ENCODE results near the gene NSD2. TPM values are rescaled to one million over a fixed set of nuclear protein-coding genes. Genes with fewer than 3 reads are reported as not detected.

NSD2 gene
- total and polyA plus RNA-seq, 2 experiments from 2014 or later: 25.7 to 30.8 TPM

DNA sequence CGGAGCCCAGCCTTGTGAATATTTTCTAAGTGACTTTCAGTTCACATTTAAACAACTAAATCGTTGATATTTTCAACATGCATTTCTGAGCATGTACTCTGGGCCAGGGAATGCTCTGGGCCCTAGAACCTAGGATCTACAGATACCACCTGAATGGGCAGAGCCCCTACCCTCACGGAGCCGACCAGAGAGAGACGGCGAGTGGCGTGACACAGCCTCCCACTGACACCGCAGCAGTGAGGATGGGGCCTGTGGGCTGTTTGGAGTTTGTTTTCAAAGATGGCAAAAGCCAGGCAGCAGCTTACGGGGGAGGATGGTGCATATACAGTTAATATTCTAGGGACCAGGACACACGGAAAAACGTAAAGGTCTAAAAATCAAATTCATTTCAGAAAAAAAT lies 119.9 kb downstream of the NSD2 start:
- peaks cover 63% of the 10 kb centered on the region for H3K79me2 ChIP-seq
- no peak overlapping the region for H2AFZ ChIP-seq
- no peaks in the 10 kb centered on the region for H3K9me3 ChIP-seq (ENCODE audit: low read depth)
- no peak overlapping the region for H3K27ac ChIP-seq
- TF ChIP-seq EZH2 (IDR thresholded peaks at IDR 0.05; ENCODE audit: borderline replicate concordance): no peak
- TF ChIP-seq EZH2phosphoT487 (IDR thresholded peaks at IDR 0.05; ENCODE audit: low read depth, severe bottlenecking, unreplicated experiment): no peak
- TF ChIP-seq, protein P1, sequence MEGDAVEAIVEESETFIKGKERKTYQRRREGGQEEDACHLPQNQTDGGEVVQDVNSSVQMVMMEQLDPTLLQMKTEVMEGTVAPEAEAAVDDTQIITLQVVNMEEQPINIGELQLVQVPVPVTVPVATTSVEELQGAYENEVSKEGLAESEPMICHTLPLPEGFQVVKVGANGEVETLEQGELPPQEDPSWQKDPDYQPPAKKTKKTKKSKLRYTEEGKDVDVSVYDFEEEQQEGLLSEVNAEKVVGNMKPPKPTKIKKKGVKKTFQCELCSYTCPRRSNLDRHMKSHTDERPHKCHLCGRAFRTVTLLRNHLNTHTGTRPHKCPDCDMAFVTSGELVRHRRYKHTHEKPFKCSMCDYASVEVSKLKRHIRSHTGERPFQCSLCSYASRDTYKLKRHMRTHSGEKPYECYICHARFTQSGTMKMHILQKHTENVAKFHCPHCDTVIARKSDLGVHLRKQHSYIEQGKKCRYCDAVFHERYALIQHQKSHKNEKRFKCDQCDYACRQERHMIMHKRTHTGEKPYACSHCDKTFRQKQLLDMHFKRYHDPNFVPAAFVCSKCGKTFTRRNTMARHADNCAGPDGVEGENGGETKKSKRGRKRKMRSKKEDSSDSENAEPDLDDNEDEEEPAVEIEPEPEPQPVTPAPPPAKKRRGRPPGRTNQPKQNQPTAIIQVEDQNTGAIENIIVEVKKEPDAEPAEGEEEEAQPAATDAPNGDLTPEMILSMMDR (IDR thresholded peaks at IDR 0.05; ENCODE audit: poor library complexity): no peak
- H3K4me2 ChIP-seq: no peak overlapping the region
- no peaks in the 10 kb centered on the region for H3K4me1 ChIP-seq (ENCODE audit: insufficient read depth)
- H3K36me3 ChIP-seq (replicated peaks; ENCODE audit: insufficient read depth, low read depth): no peaks in the 10 kb centered on the region
- no peak for DNase-seq (ENCODE audit: low spot score)
- H3K4me3 ChIP-seq: no peak overlapping the region
- no peaks in the 10 kb centered on the region for H3K9me2 ChIP-seq (replicated peaks; ENCODE audit: insufficient read depth)
- 97% methylated on average over 11 of the region's 11 CpGs for WGBS (ENCODE audit: low lambda C conversion rate, missing lambda C conversion rate)
- H3K27me3 ChIP-seq: no peaks in the 10 kb centered on the region
- H4K20me1 ChIP-seq (ENCODE audit: insufficient read depth, poor library complexity, severe bottlenecking): peaks cover 27% of the 10 kb centered on the region

DNA sequence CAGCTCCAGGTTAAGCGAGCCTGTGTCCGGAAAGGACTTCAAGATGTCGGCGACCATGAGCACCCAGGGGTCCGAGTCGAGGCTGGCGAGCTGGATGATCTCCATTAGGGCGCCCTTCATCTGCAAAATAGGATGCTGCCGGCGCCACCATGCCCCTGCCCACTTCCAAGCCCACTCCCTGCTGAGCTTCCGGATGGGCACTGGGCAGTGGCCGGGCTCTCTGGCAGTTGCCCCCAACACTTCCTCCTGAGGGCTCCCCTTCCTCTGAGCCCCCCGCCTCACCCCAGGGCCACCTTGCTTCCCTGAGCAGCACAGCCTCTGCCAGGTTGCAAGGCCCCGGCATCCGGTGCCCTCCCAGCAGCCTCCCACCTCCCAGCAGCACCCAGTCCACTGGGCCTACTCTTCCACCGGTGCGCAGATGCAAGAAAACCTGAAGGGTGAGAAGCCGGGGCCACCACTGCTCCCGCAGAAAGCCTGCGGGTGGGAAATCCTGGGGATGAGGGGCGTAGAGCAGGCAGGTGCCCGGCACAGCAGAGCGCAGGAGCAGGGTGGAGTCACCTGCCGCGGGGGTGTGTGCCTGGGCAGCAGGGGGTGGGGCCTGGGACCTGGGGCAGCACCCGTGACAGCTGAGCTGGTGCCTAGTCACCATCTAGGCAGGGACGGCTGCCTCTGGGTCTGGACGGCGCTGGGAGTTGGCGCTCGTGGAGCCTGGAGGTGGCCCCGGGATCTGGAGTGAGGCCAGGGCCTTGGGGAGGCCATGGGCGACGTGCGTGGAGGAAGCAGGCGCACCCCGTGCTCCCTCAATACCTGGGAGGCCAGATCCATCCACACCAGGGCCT lies 120.6 kb downstream of the NSD2 start:
- no peaks in the 10 kb centered on the region for H3K9me2 ChIP-seq (replicated peaks; ENCODE audit: insufficient read depth)
- no peak overlapping the region for H2AFZ ChIP-seq
- DNase-seq (ENCODE audit: low spot score): no peak
- no peaks in the 10 kb centered on the region for H3K27me3 ChIP-seq
- no peak overlapping the region for H3K4me3 ChIP-seq
- H3K4me1 ChIP-seq (ENCODE audit: insufficient read depth): no peaks in the 10 kb centered on the region
- H3K4me2 ChIP-seq: no peak overlapping the region
- peaks cover 71% of the 10 kb centered on the region for H3K79me2 ChIP-seq
- 96% methylated on average over 35 of the region's 37 CpGs for WGBS (ENCODE audit: low lambda C conversion rate, missing lambda C conversion rate)
- H4K20me1 ChIP-seq (ENCODE audit: insufficient read depth, poor library complexity, severe bottlenecking): peaks cover 27% of the 10 kb centered on the region
- peaks cover 2% of the 10 kb centered on the region for H3K9me3 ChIP-seq (ENCODE audit: low read depth)
- no peaks in the 10 kb centered on the region for H3K36me3 ChIP-seq (replicated peaks; ENCODE audit: insufficient read depth, low read depth)
- H3K27ac ChIP-seq: no peak overlapping the region
- TF ChIP-seq EZH2phosphoT487 (IDR thresholded peaks at IDR 0.05; ENCODE audit: low read depth, severe bottlenecking, unreplicated experiment): no peak
- TF ChIP-seq, protein P1 (IDR thresholded peaks at IDR 0.05; ENCODE audit: poor library complexity): no peak
- no peak for TF ChIP-seq EZH2 (IDR thresholded peaks at IDR 0.05; ENCODE audit: borderline replicate concordance)

DNA sequence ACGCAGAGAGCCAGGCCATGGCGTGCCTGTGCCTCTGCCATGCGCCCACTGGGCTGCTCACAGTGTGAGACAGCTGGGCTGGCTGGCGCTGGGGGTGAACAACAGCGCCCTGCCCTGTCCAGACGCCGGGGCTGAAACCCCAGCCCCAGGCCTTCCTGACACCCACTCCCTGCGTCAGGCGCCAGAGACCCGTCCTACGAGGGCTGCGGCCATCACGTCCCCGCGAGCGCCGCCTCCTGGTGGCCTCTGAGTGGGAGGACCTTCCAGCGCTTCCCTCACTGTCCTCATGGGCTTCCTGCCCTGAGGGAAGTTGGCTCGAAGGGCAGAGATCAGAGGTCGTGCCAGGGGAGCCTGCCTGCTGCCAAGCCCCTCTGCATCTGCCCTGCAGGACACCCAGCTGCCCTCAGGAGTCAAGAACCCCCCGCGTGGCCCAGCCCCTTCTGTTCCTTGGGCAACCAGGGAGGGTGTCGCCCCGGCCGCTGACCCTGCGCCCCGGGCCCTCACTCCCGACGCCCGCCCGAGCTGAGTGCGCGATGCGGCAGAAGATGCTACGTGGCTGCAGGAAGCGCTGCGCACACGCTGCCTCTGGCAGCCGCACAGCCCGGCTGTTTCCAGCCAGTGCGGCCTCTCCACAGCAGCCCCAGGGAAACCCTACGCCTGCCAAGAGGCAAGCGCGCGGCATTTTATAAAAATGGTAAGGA lies 121.4 kb downstream of the NSD2 start:
- peaks cover 79% of the 10 kb centered on the region for H3K79me2 ChIP-seq
- 93% methylated on average over 39 of the region's 45 CpGs for WGBS (ENCODE audit: low lambda C conversion rate, missing lambda C conversion rate)

More for the DNA sequence above, 121.4 kb downstream of the NSD2 start:
- no peaks in the 10 kb centered on the region for H3K9me2 ChIP-seq (replicated peaks; ENCODE audit: insufficient read depth)
- H2AFZ ChIP-seq: no peak overlapping the region
- no peaks in the 10 kb centered on the region for H3K27me3 ChIP-seq
- H3K4me2 ChIP-seq: no peak overlapping the region
- no peak overlapping the region for H3K27ac ChIP-seq
- H3K9me3 ChIP-seq (ENCODE audit: low read depth): peaks cover 6% of the 10 kb centered on the region
- peaks cover 27% of the 10 kb centered on the region for H4K20me1 ChIP-seq (ENCODE audit: insufficient read depth, poor library complexity, severe bottlenecking)
- H3K4me1 ChIP-seq (ENCODE audit: insufficient read depth): no peaks in the 10 kb centered on the region
- H3K36me3 ChIP-seq (replicated peaks; ENCODE audit: insufficient read depth, low read depth): no peaks in the 10 kb centered on the region
- no peak overlapping the region for H3K4me3 ChIP-seq
- no peak for DNase-seq (ENCODE audit: low spot score)
- TF ChIP-seq EZH2 (IDR thresholded peaks at IDR 0.05; ENCODE audit: borderline replicate concordance) (no peak), EZH2phosphoT487 (IDR thresholded peaks at IDR 0.05; ENCODE audit: low read depth, severe bottlenecking, unreplicated experiment) (no peak)
- TF ChIP-seq, protein P1 (IDR thresholded peaks at IDR 0.05; ENCODE audit: poor library complexity): no peak
